HG03469 (cell line): ENCODE results near the gene PDGFD.
A peak's percentile ranks its signal among the peaks of the same experiment; 100 is the strongest.

Experiments used
- ATAC-seq: cut with Tn5 transposase; IDR thresholded peaks from one replicate; pipeline ENCODE4 v1.9.1; 2021; ENCODE audit warnings: mild to moderate bottlenecking, moderate library complexity, moderate number of reproducible peaks; ENCODE audit not compliant: unreplicated experiment

Gene PDGFD

GRCh38 chr11:104005234-104005855, 158.6 kb downstream of the PDGFD start:
- ATAC-seq = no peak

GRCh38 chr11:104003491-104003890, 160.5 kb downstream of the PDGFD start:
- no peak for ATAC-seq

- ATAC-seq = no peak
Measured at GRCh38 chr11:104001561-104002056, 162.3 kb downstream of the PDGFD start.

GRCh38 chr11:104000798-104001197, 163.1 kb downstream of the PDGFD start:
- no peak for ATAC-seq

- no peak for ATAC-seq
Measured at GRCh38 chr11:103998826-103999508, 165.0 kb downstream of the PDGFD start.

- ATAC-seq = peak; percentile 81
Measured at GRCh38 chr11:103997082-103997481, 166.9 kb downstream of the PDGFD start.

- no peak for ATAC-seq
Measured at GRCh38 chr11:103995896-103996295, 168.1 kb downstream of the PDGFD start.

- ATAC-seq = no peak
Measured at GRCh38 chr11:103994518-103994917, 169.4 kb downstream of the PDGFD start.

- no peak for ATAC-seq
Measured at GRCh38 chr11:103994094-103994493, 169.9 kb downstream of the PDGFD start.

GRCh38 chr11:103993507-103993906, 170.4 kb downstream of the PDGFD start:
- ATAC-seq = no peak

- ATAC-seq = no peak
Measured at GRCh38 chr11:103988595-103988969, 175.4 kb downstream of the PDGFD start.

- no peak for ATAC-seq
Measured at GRCh38 chr11:103987629-103988594, 176.0 kb downstream of the PDGFD start.

GRCh38 chr11:103985041-103985440, 178.9 kb downstream of the PDGFD start:
- ATAC-seq = no peak

- ATAC-seq = no peak
Measured at GRCh38 chr11:103980108-103980507, 183.8 kb downstream of the PDGFD start.

- no peak for ATAC-seq
Measured at GRCh38 chr11:103978616-103979595, 185.0 kb downstream of the PDGFD start.

GRCh38 chr11:103972013-103972412, 191.9 kb downstream of the PDGFD start:
- no peak for ATAC-seq

GRCh38 chr11:103970701-103971249, 193.2 kb downstream of the PDGFD start:
- peak; percentile 98 for ATAC-seq

GRCh38 chr11:103968685-103969084, 195.3 kb downstream of the PDGFD start:
- no peak for ATAC-seq

- ATAC-seq = no peak
Measured at GRCh38 chr11:103967985-103968384, 196.0 kb downstream of the PDGFD start.

- no peak for ATAC-seq
Measured at GRCh38 chr11:103964390-103964789, 199.6 kb downstream of the PDGFD start.
